ENCODE results near the gene SLC24A3. TPM values are rescaled to one million over a fixed set of nuclear protein-coding genes. Genes with fewer than 3 reads are reported as not detected.

SLC24A3 gene
- total and polyA plus RNA-seq, 2 donors from 2014 or later, result 0.86 to 5.2 TPM

- Histone ChIP-seq H3K27ac (ENCODE audit: low read depth in 2 of 2, low read length in 2 of 2) (no peak overlapping the region), H3K4me1 (ENCODE audit: control insufficient read depth in 2 of 3, insufficient read depth in 2 of 3, low read depth in 1 of 3, low read length in 3 of 3) (no peaks in the 10 kb centered on the region), H3K9me3 (ENCODE audit: control insufficient read depth in 2 of 3, insufficient read depth in 1 of 3, low read length in 3 of 3) (no peaks in the 10 kb centered on the region), H3K36me3 (ENCODE audit: control insufficient read depth in 2 of 3, insufficient read depth in 3 of 3, low read length in 3 of 3) (no peaks in the 10 kb centered on the region), H3K4me3 (ENCODE audit: low read length in 3 of 3) (no peak overlapping the region), H3K9ac (ENCODE audit: low read length in 3 of 3) (no peak overlapping the region), H3K27me3 (ENCODE audit: control insufficient read depth, insufficient read depth, low read length) (no peaks in the 10 kb centered on the region)
- intact Hi-C loops (cut with DNase I), result no loop called here
- no peak for DNase-seq
- TF ChIP-seq CTCF (IDR thresholded peaks at IDR 0.05; ENCODE audit: borderline replicate concordance, extremely low read depth, insufficient read depth), result no peak
- FAIRE-seq, result no peak
Observed at GRCh38 chr20:19524691-19525090, 312.2 kb downstream of the SLC24A3 start.

- no peak for FAIRE-seq
- intact Hi-C loops (cut with DNase I), result no loop called here
- Histone ChIP-seq H3K27me3 (ENCODE audit: control insufficient read depth, insufficient read depth, low read length) (no peaks in the 10 kb centered on the region), H3K36me3 (ENCODE audit: control insufficient read depth in 2 of 3, insufficient read depth in 3 of 3, low read length in 3 of 3) (no peaks in the 10 kb centered on the region), H3K9ac (ENCODE audit: low read length in 3 of 3) (no peak overlapping the region), H3K4me3 (ENCODE audit: low read length in 3 of 3) (no peak overlapping the region), H3K9me3 (ENCODE audit: control insufficient read depth in 2 of 3, insufficient read depth in 1 of 3, low read length in 3 of 3) (no peaks in the 10 kb centered on the region), H3K4me1 (ENCODE audit: control insufficient read depth in 2 of 3, insufficient read depth in 2 of 3, low read depth in 1 of 3, low read length in 3 of 3) (no peaks in the 10 kb centered on the region), H3K27ac (ENCODE audit: low read depth in 2 of 2, low read length in 2 of 2) (no peak overlapping the region)
- TF ChIP-seq CTCF (IDR thresholded peaks at IDR 0.05; ENCODE audit: borderline replicate concordance, extremely low read depth, insufficient read depth), result no peak
- DNase-seq, result no peak
Observed at GRCh38 chr20:19527509-19527908, 315.1 kb downstream of the SLC24A3 start.

GRCh38 chr20:19528286-19529030, 316.0 kb downstream of the SLC24A3 start:
- no peaks in the 10 kb centered on the region for H3K4me1 ChIP-seq (ENCODE audit: control insufficient read depth in 2 of 3, insufficient read depth in 2 of 3, low read depth in 1 of 3, low read length in 3 of 3)
- H3K27ac ChIP-seq (ENCODE audit: low read depth in 2 of 2, low read length in 2 of 2), result no peak overlapping the region
- H3K9me3 ChIP-seq (ENCODE audit: control insufficient read depth in 2 of 3, insufficient read depth in 1 of 3, low read length in 3 of 3), result no peaks in the 10 kb centered on the region
- DNase-seq (no peak), FAIRE-seq (no peak)
- TF ChIP-seq CTCF (IDR thresholded peaks at IDR 0.05; ENCODE audit: borderline replicate concordance, extremely low read depth, insufficient read depth), result no peak
- no peaks in the 10 kb centered on the region for H3K27me3 ChIP-seq (ENCODE audit: control insufficient read depth, insufficient read depth, low read length)
- no peak overlapping the region for H3K9ac ChIP-seq (ENCODE audit: low read length in 3 of 3)
- H3K36me3 ChIP-seq (ENCODE audit: control insufficient read depth in 2 of 3, insufficient read depth in 3 of 3, low read length in 3 of 3), result no peaks in the 10 kb centered on the region
- intact Hi-C loops (cut with DNase I), result no loop called here
- no peak overlapping the region for H3K4me3 ChIP-seq (ENCODE audit: low read length in 3 of 3)

Data from kidney (tissue), 14 donors.